ENCODE results near the gene SLC10A3.

SLC10A3 gene

DNA sequence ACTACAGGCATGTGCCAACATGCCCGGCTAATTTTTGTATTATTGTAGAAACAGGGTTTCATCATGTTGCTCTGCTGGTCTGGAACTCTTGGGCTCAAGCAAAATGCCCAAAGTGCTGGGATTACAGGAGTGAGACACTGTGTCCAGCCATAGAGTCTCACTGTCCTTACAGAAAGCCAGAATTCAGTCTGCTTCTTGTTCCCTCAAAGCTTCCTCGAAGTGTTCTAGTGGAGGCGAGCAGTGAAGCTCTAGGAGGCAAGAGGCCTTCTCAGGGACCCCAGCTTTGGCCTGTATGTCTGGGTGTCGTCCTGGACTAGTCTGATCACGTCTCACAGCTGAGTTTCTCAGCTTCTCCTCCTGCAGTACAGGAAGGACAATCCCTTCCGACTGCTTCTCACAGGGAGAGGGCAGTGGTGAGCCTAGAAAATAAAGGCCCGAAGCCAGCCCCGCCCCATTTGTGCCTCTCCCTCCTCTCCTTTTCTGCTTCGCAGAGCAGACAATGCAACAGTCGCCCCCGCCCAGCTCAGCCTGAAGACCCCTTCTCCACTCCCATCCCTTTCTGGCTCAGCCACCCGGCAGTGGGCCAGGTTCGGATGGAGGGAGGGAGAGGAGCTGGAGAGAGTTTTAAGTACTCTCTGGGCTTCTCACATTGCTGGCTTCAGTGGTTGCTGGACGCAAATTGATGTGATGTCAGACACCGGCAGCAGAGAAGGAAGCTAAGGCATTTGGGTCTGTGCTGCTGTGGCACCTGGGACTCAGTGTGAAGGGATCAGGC is 36.7 kb upstream of the SLC10A3 start:
- no peaks in the 10 kb centered on the region for H3K9me3 ChIP-seq (ENCODE audit: low read depth, low read length)
- H3K9ac ChIP-seq (ENCODE audit: insufficient read length): no peak overlapping the region
- peak overlapping the region; percentile 36; the same call in 1 of the 2 replicates for H3K4me3 ChIP-seq
- H3K27ac ChIP-seq: no peak overlapping the region
- DNase-seq (ENCODE audit: low read depth, low spot score): no peak
- no peaks in the 10 kb centered on the region for H3K36me3 ChIP-seq (ENCODE audit: insufficient read depth, low read length)
- TF ChIP-seq EZH2 (IDR thresholded peaks at IDR 0.05): no peak
- TF ChIP-seq POLR2AphosphoS5 (IDR thresholded peaks at IDR 0.05; ENCODE audit: borderline replicate concordance, low read depth, low read length): no peak
- TF ChIP-seq FOXP2 (optimal IDR thresholded peaks at IDR 0.05; ENCODE audit: control extremely low read depth, extremely low read length, insufficient read depth): no peak

GRCh38 chrX:154525606-154526490 is 35.4 kb upstream of the SLC10A3 start:
- H3K36me3 ChIP-seq (ENCODE audit: insufficient read depth, low read length): no peaks in the 10 kb centered on the region
- H3K9me3 ChIP-seq (ENCODE audit: low read depth, low read length): no peaks in the 10 kb centered on the region
- no peak for TF ChIP-seq POLR2AphosphoS5 (IDR thresholded peaks at IDR 0.05; ENCODE audit: borderline replicate concordance, low read depth, low read length)
- TF ChIP-seq FOXP2 (optimal IDR thresholded peaks at IDR 0.05; ENCODE audit: control extremely low read depth, extremely low read length, insufficient read depth): no peak
- TF ChIP-seq EZH2 (IDR thresholded peaks at IDR 0.05): no peak
- no peak for DNase-seq (ENCODE audit: low read depth, low spot score)
- no peak overlapping the region for H3K4me3 ChIP-seq
- H3K27ac ChIP-seq: no peak overlapping the region
- no peak overlapping the region for H3K9ac ChIP-seq (ENCODE audit: insufficient read length)

DNA sequence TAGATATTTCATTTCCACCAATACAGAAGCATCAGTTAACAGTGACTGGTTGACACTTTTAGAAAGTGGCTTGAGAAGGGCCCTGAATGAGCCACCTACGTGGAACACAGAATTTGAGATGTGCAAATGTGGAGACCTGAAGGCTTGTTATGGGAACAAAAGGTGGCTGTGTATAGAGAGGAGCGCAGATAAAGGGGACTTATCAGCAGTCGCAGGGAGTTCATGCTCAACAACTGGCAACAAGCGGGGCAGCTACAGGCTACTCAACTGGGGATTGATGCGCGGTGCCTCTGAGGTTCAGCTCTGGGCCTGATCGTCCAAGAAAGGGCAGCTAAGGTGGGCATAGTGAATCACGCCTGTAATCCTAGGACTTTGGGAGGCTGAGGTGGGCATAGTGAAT is 29.0 kb upstream of the SLC10A3 start:
- Histone ChIP-seq H3K27ac (no peak overlapping the region), H3K4me3 (no peak overlapping the region), H3K36me3 (ENCODE audit: insufficient read depth, low read length) (no peaks in the 10 kb centered on the region), H3K9ac (ENCODE audit: insufficient read length) (no peak overlapping the region), H3K9me3 (ENCODE audit: low read depth, low read length) (no peaks in the 10 kb centered on the region)
- TF ChIP-seq EZH2 (IDR thresholded peaks at IDR 0.05) (no peak), POLR2AphosphoS5 (IDR thresholded peaks at IDR 0.05; ENCODE audit: borderline replicate concordance, low read depth, low read length) (no peak), FOXP2 (optimal IDR thresholded peaks at IDR 0.05; ENCODE audit: control extremely low read depth, extremely low read length, insufficient read depth) (no peak)
- no peak for DNase-seq (ENCODE audit: low read depth, low spot score)

GRCh38 chrX:154517101-154517781 is 26.8 kb upstream of the SLC10A3 start:
- H3K9ac ChIP-seq (ENCODE audit: insufficient read length): peak overlapping the region; percentile 72
- no peaks in the 10 kb centered on the region for H3K36me3 ChIP-seq (ENCODE audit: insufficient read depth, low read length)
- TF ChIP-seq FOXP2 (optimal IDR thresholded peaks at IDR 0.05; ENCODE audit: control extremely low read depth, extremely low read length, insufficient read depth): no peak
- TF ChIP-seq EZH2 (IDR thresholded peaks at IDR 0.05): no peak
- TF ChIP-seq POLR2AphosphoS5 (IDR thresholded peaks at IDR 0.05; ENCODE audit: borderline replicate concordance, low read depth, low read length): no peak
- H3K9me3 ChIP-seq (ENCODE audit: low read depth, low read length): no peaks in the 10 kb centered on the region
- no peak for DNase-seq (ENCODE audit: low read depth, low spot score)
- peak overlapping the region; percentile 94 for H3K27ac ChIP-seq
- peak overlapping the region; percentile 80 for H3K4me3 ChIP-seq

DNA sequence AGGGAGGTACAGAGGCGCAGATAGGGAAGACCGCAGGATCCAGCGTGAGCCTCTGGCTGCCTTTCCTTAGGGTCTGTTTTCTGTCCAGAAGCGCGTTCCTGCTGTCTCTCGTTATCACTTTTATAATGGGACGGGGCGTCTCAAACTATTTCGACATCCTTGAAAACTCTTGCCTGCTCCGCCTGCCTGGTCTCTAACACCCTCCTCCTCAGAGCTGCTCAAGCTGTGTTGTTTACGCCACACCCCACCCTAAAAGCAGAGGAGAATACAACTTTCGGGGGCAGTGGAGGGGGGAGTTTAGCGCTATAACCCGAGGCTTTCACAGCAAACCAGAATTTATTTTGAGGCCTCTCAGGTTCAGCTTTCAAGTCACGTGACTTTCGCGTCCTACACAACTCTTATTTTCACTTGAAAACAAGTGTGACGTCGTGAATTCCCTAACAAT is 26.2 kb upstream of the SLC10A3 start:
- no peak for TF ChIP-seq POLR2AphosphoS5 (IDR thresholded peaks at IDR 0.05; ENCODE audit: borderline replicate concordance, low read depth, low read length)
- TF ChIP-seq EZH2 (IDR thresholded peaks at IDR 0.05): no peak
- no peak for TF ChIP-seq FOXP2 (optimal IDR thresholded peaks at IDR 0.05; ENCODE audit: control extremely low read depth, extremely low read length, insufficient read depth)
- H3K36me3 ChIP-seq (ENCODE audit: insufficient read depth, low read length): no peaks in the 10 kb centered on the region
- H3K27ac ChIP-seq: peak overlapping the region; percentile 94
- H3K9me3 ChIP-seq (ENCODE audit: low read depth, low read length): no peaks in the 10 kb centered on the region
- no peak for DNase-seq (ENCODE audit: low read depth, low spot score)
- peak overlapping the region; percentile 72 for H3K9ac ChIP-seq (ENCODE audit: insufficient read length)
- peak overlapping the region; percentile 80 for H3K4me3 ChIP-seq

- Histone ChIP-seq H3K9me3 (ENCODE audit: low read depth, low read length) (no peaks in the 10 kb centered on the region), H3K9ac (ENCODE audit: insufficient read length) (peak within 1 kb of the TSS; percentile 89), H3K4me3 (peak within 1 kb of the TSS; percentile 81), H3K27ac (peak within 1 kb of the TSS; percentile 94), H3K36me3 (ENCODE audit: insufficient read depth, low read length) (no peaks in the 10 kb centered on the region)
- TF ChIP-seq EZH2 (IDR thresholded peaks at IDR 0.05) (no peak), POLR2AphosphoS5 (IDR thresholded peaks at IDR 0.05; ENCODE audit: borderline replicate concordance, low read depth, low read length) (peak; percentile 89), FOXP2 (optimal IDR thresholded peaks at IDR 0.05; ENCODE audit: control extremely low read depth, extremely low read length, insufficient read depth) (no peak)
- DNase-seq (ENCODE audit: low read depth, low spot score): peak; percentile 16
These were observed 25.7 kb upstream of the SLC10A3 start, which contains the start of gene FAM3A for GRCh38 chrX:154515966-154516655. FAM3A (minus strand) TSS chrX:154516232; CDS start chrX:154515772, 460 bp downstream.

GRCh38 chrX:154515090-154515965 is 24.9 kb upstream of the SLC10A3 start:
- no peak for DNase-seq (ENCODE audit: low read depth, low spot score)
- H3K36me3 ChIP-seq (ENCODE audit: insufficient read depth, low read length): no peaks in the 10 kb centered on the region
- peak overlapping the region; percentile 81 for H3K4me3 ChIP-seq
- H3K27ac ChIP-seq: no peak overlapping the region
- TF ChIP-seq FOXP2 (optimal IDR thresholded peaks at IDR 0.05; ENCODE audit: control extremely low read depth, extremely low read length, insufficient read depth) (no peak), EZH2 (IDR thresholded peaks at IDR 0.05) (no peak), POLR2AphosphoS5 (IDR thresholded peaks at IDR 0.05; ENCODE audit: borderline replicate concordance, low read depth, low read length) (no peak)
- peak overlapping the region; percentile 89 for H3K9ac ChIP-seq (ENCODE audit: insufficient read length)
- H3K9me3 ChIP-seq (ENCODE audit: low read depth, low read length): no peaks in the 10 kb centered on the region

All from SK-N-MC (cell line).